Right lobe of liver (tissue), 4 donors: ENCODE results near the gene CTXN2.

Experiments used
- CTCF ChIP-seq, 4 donors: fragments of 200-600 bp in 3 of 4; fragments of 450-650 bp in 1 of 4; IDR thresholded peaks; one replicate each; pipeline versions ENCODE4 v1.5.1 to v1.8.0; 2016 to 2022; ENCODE audit warnings: antibody characterized with exemption in 4 of 4, mild to moderate bottlenecking in 2 of 4
- POLR2A ChIP-seq: fragments of 450-650 bp; IDR thresholded peaks from one replicate; pipeline ENCODE4 v1.6.1; 2017; ENCODE audit warnings: antibody characterized with exemption, mild to moderate bottlenecking
- donor health status: DM: no; HTN: no; CAD: no.
- donor health status: DM: no; HTN: no; CAD: no.
- donor health status: DM: no; HTN: yes; CAD: no.

GRCh38 chr15:48177383-48177765 is 14.1 kb upstream of the CTXN2 start:
- TF ChIP-seq CTCF (IDR thresholded peaks at IDR 0.05) = no peak
- TF ChIP-seq POLR2A = no peak
